ENCODE data around the gene CLEC20A. TPM values are rescaled to one million over a fixed set of nuclear protein-coding genes. Genes with fewer than 3 reads are reported as not detected.

CLEC20A gene
- total RNA-seq, 1 experiment from 2014 or later, result not detected

DNA sequence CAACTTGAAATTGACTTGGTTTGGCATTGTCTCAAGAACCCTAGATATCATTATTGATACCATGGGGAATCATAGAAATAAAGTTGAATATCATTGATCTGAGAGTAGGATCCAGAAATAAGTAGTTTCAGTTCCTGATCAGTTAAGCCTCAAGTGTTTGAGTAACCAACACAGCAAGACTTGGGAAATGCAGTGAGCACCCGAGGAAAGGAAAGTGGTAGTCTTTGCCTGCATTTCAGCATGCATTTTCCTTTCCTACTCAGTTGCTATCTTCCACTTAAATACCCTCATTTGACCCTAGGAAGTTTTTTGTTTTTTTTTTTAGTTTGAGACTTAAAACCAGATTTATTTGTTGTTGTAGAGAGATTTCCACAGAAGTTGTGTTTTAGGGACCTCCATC is 18.9 kb downstream of the CLEC20A start:
- Histone ChIP-seq H3K79me2 (ENCODE audit: low read length) (no peaks in the 10 kb centered on the region), H3K4me2 (ENCODE audit: low read length) (no peak overlapping the region), H3K27me3 (ENCODE audit: low read length) (no peaks in the 10 kb centered on the region), H3K27ac (ENCODE audit: low read length) (no peak overlapping the region), H4K20me1 (ENCODE audit: low read length) (no peaks in the 10 kb centered on the region), H3K36me3 (ENCODE audit: low read depth, low read length) (no peaks in the 10 kb centered on the region), H3K9me2 (replicated peaks; ENCODE audit: low read length) (no peaks in the 10 kb centered on the region), H3K9ac (ENCODE audit: low read length) (no peak overlapping the region), H3K4me3 (ENCODE audit: low read length) (no peak overlapping the region), H3K9me3 (ENCODE audit: low read length) (no peaks in the 10 kb centered on the region), H3K4me1 (ENCODE audit: insufficient read depth, low read length) (no peaks in the 10 kb centered on the region), H3F3A (ENCODE audit: low read length, unreplicated experiment) (no peaks in the 10 kb centered on the region), H2AFZ (ENCODE audit: low read length) (no peak overlapping the region)
- CTCF ChIA-PET, result no interaction called here
- TF ChIP-seq EZH2 (IDR thresholded peaks at IDR 0.05; ENCODE audit: low read length, unreplicated experiment) (no peak), EZH2phosphoT487 (IDR thresholded peaks at IDR 0.05; ENCODE audit: borderline replicate concordance, low read length) (no peak)
- TF ChIP-seq, protein P1, sequence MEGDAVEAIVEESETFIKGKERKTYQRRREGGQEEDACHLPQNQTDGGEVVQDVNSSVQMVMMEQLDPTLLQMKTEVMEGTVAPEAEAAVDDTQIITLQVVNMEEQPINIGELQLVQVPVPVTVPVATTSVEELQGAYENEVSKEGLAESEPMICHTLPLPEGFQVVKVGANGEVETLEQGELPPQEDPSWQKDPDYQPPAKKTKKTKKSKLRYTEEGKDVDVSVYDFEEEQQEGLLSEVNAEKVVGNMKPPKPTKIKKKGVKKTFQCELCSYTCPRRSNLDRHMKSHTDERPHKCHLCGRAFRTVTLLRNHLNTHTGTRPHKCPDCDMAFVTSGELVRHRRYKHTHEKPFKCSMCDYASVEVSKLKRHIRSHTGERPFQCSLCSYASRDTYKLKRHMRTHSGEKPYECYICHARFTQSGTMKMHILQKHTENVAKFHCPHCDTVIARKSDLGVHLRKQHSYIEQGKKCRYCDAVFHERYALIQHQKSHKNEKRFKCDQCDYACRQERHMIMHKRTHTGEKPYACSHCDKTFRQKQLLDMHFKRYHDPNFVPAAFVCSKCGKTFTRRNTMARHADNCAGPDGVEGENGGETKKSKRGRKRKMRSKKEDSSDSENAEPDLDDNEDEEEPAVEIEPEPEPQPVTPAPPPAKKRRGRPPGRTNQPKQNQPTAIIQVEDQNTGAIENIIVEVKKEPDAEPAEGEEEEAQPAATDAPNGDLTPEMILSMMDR (conservative IDR thresholded peaks at IDR 0.05; ENCODE audit: low read depth, low read length), result no peak
- POLR2A ChIA-PET (ENCODE audit: unreplicated experiment), result no interaction called here
- DNase-seq (no peak), ATAC-seq (no peak)
- intact Hi-C loops (cut with micrococcal nuclease), result no loop called here
- no TSS peak for BruUV-seq (replicated peaks)

DNA sequence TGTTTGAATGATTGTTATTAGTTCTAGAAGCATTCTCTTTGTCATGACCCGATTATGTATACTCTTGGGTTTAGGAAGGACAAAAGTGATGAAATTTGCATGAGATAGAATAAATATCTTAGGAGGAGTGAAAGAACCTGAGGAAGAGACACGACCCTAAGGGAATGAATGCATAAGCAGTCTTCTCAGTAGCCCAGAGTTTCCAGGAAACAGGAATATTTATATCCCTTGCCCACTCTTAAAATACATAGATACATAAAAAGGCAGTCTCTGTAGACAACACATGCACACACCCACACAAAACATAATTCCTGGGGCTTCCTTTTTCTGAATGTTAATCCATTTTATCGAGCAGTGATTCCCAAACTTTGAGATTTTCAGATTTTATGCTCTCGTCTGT is 19.4 kb downstream of the CLEC20A start:
- no peak overlapping the region for H3K4me3 ChIP-seq (ENCODE audit: low read length)
- BruUV-seq (replicated peaks), result no TSS peak
- no peaks in the 10 kb centered on the region for H3K27me3 ChIP-seq (ENCODE audit: low read length)
- no peaks in the 10 kb centered on the region for H3K9me3 ChIP-seq (ENCODE audit: low read length)
- no peak overlapping the region for H3K27ac ChIP-seq (ENCODE audit: low read length)
- H3K9ac ChIP-seq (ENCODE audit: low read length), result no peak overlapping the region
- POLR2A ChIA-PET (ENCODE audit: unreplicated experiment), result no interaction called here
- no peaks in the 10 kb centered on the region for H3K36me3 ChIP-seq (ENCODE audit: low read depth, low read length)
- ATAC-seq, result no peak
- H3K79me2 ChIP-seq (ENCODE audit: low read length), result no peaks in the 10 kb centered on the region
- CTCF ChIA-PET, result no interaction called here
- H4K20me1 ChIP-seq (ENCODE audit: low read length), result no peaks in the 10 kb centered on the region
- H3K9me2 ChIP-seq (replicated peaks; ENCODE audit: low read length), result no peaks in the 10 kb centered on the region
- intact Hi-C loops (cut with micrococcal nuclease), result no loop called here
- H3K4me2 ChIP-seq (ENCODE audit: low read length), result no peak overlapping the region
- H3K4me1 ChIP-seq (ENCODE audit: insufficient read depth, low read length), result no peaks in the 10 kb centered on the region
- no peaks in the 10 kb centered on the region for H3F3A ChIP-seq (ENCODE audit: low read length, unreplicated experiment)
- TF ChIP-seq, protein P1 (conservative IDR thresholded peaks at IDR 0.05; ENCODE audit: low read depth, low read length), result no peak
- TF ChIP-seq EZH2phosphoT487 (IDR thresholded peaks at IDR 0.05; ENCODE audit: borderline replicate concordance, low read length) (no peak), EZH2 (IDR thresholded peaks at IDR 0.05; ENCODE audit: low read length, unreplicated experiment) (no peak)
- H2AFZ ChIP-seq (ENCODE audit: low read length), result no peak overlapping the region
- DNase-seq, result no peak

DNA sequence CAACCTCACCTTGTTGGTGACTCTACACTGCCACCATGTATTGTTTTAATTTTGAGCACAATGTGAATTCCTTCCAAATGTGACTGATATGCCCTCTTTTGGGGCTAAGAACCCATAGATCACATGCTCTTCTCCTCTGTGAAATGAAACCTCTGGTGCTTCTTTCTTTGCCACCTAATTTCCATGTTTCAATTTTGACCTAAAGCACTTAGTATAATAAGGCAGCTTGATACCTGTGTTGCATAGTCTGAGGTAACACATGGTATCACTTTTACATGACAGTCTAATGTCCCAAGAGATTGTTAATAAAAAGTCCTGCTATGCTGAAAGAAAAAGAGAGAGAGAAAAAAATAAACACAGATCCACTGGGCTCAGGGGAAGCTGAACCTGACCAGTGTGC is 24.2 kb downstream of the CLEC20A start:
- ATAC-seq, result no peak
- ChIA-PET POLR2A (ENCODE audit: unreplicated experiment) (no interaction called here), CTCF (no interaction called here)
- Histone ChIP-seq H4K20me1 (ENCODE audit: low read length) (no peaks in the 10 kb centered on the region), H3K9me2 (replicated peaks; ENCODE audit: low read length) (no peaks in the 10 kb centered on the region), H3K9ac (ENCODE audit: low read length) (no peak overlapping the region), H3K4me1 (ENCODE audit: insufficient read depth, low read length) (no peaks in the 10 kb centered on the region), H3K4me3 (ENCODE audit: low read length) (no peak overlapping the region), H3K79me2 (ENCODE audit: low read length) (no peaks in the 10 kb centered on the region), H3K36me3 (ENCODE audit: low read depth, low read length) (no peaks in the 10 kb centered on the region), H3F3A (ENCODE audit: low read length, unreplicated experiment) (no peaks in the 10 kb centered on the region), H2AFZ (ENCODE audit: low read length) (no peak overlapping the region), H3K27ac (ENCODE audit: low read length) (no peak overlapping the region), H3K4me2 (ENCODE audit: low read length) (no peak overlapping the region), H3K27me3 (ENCODE audit: low read length) (no peaks in the 10 kb centered on the region), H3K9me3 (ENCODE audit: low read length) (no peaks in the 10 kb centered on the region)
- TF ChIP-seq EZH2phosphoT487 (IDR thresholded peaks at IDR 0.05; ENCODE audit: borderline replicate concordance, low read length) (no peak), EZH2 (IDR thresholded peaks at IDR 0.05; ENCODE audit: low read length, unreplicated experiment) (no peak)
- TF ChIP-seq, protein P1 (conservative IDR thresholded peaks at IDR 0.05; ENCODE audit: low read depth, low read length), result no peak
- intact Hi-C loops (cut with micrococcal nuclease), result no loop called here
- no peak for DNase-seq
- BruUV-seq (replicated peaks), result no TSS peak

Data from PC-3 (cell line).